Activated CD8-positive, alpha-beta T cell treated with anti-CD3 and anti-CD28 coated beads, Interleukin-2, amount 10 ng/mL, durations not matched to agents 7 days and 5 days (primary cell): ENCODE data around the gene RHBDL3. TPM values are rescaled to one million over a fixed set of nuclear protein-coding genes. Genes with fewer than 3 reads are reported as not detected.

Experiments
- microRNA-seq: library from miRNA; unstranded; fragments of <30 nt; microRNA quantifications from one replicate; pipeline ENCODE4 v1.2.0, GENCODE V29; 2022
- total RNA-seq, 2 experiments: library from RNA; stranded (reverse); gene quantifications; one replicate each; pipeline ENCODE4 v1.2.3, GENCODE V29; 2021

Gene RHBDL3
- total RNA-seq, 2 experiments from 2014 or later = 0.82 to 1.0 TPM

Small RNA genes lying within 50 kb of the gene (microRNA-seq; reads per million reads assigned to microRNA genes)
- gene MIR632 = not detected

Other genes starting within 250 kb of the RHBDL3 start
- gene RHOT1, start 123.3 kb upstream of the RHBDL3 start, total RNA-seq = 10 to 100 TPM; 29.9 to 31.4 TPM
- gene C17orf75, start 76.3 kb downstream of the RHBDL3 start, total RNA-seq = 10 to 100 TPM; 29.0 to 34.0 TPM
- gene ZNF207, start 84.3 kb downstream of the RHBDL3 start, total RNA-seq = 100 to 1,000 TPM; 250 to 263 TPM
- 100 to 1,000 TPM; 100 to 104 TPM for gene PSMD11, start 178.7 kb downstream of the RHBDL3 start, total RNA-seq
- gene CDK5R1, start 221.2 kb downstream of the RHBDL3 start, total RNA-seq = 1 to 10 TPM; 5.8 to 6.5 TPM